Vagina (tissue), 2 donors: ENCODE results near the gene PTGR1.

Source experiments
- POLR2A ChIP-seq, 2 donors: fragments of 450-650 bp; IDR thresholded peaks; one replicate each; pipeline ENCODE4 v1.6.1; 2017; ENCODE audit warnings: antibody characterized with exemption in 2 of 2, mild to moderate bottlenecking in 2 of 2, moderate library complexity in 2 of 2
- POLR2AphosphoS5 ChIP-seq, 2 donors: sonication (generic); formaldehyde crosslinking; IDR thresholded peaks; one replicate each; pipeline ENCODE4 v1.9.0; 2017; ENCODE audit warnings: antibody characterized with exemption in 2 of 2, mild to moderate bottlenecking in 2 of 2, low read depth in 1 of 2; ENCODE audit not compliant: insufficient read depth in 1 of 2
- TF ChIP-seq, protein P1 (sequence below), 3 experiments: fragments of 450-650 bp in 2 of 3; fragments of 200-600 bp in 1 of 3; sonication (generic) in 1 of 3; IDR thresholded peaks; one replicate each; pipeline ENCODE4 v1.5.1; 2017 to 2019; ENCODE audit warnings: antibody characterized with exemption in 3 of 3, mild to moderate bottlenecking in 2 of 3, moderate library complexity in 2 of 3

DNA sequence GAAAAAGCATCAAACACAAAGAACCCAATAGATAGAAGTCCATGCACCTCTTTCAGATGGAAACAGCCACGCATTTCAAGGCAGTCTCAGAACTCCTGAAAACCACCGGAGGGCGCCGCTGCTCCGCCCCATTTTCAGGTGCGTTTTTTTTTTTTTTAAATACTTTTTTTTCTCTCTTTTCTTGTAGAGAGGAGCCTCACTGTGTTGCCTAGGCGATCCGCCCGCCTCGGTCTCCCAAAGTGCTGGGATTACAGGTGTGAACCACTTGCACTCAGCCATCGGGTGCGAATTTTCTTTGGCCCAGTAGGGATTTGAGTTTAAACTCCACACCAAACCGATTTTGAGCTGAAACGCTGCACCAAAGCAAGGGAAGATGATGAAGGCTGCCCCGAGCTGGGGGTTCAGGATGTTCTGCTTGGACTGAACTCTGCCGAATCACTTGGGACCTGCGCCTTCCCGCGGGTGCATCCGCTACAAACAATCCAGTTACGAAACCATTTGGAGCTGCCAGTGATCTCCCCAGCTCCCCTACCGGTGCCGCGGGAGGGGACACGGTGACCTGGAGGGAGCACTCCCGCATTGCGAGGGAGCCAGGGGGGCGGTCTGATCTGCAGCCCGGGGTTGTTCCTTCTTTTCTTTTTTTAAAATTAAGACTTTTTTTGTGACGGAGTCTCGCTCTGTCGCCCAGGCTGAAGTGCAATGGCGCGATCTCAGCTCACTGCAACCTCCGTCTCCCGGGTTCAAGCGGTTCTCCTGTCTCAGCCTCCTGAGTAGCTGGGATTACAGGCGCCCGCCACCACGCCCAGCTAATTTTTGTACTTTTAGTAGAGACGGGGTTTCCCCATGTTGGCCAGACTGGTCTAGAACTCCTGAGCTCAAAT, 1.4 kb downstream of the PTGR1 start:
- TF ChIP-seq, protein P1, sequence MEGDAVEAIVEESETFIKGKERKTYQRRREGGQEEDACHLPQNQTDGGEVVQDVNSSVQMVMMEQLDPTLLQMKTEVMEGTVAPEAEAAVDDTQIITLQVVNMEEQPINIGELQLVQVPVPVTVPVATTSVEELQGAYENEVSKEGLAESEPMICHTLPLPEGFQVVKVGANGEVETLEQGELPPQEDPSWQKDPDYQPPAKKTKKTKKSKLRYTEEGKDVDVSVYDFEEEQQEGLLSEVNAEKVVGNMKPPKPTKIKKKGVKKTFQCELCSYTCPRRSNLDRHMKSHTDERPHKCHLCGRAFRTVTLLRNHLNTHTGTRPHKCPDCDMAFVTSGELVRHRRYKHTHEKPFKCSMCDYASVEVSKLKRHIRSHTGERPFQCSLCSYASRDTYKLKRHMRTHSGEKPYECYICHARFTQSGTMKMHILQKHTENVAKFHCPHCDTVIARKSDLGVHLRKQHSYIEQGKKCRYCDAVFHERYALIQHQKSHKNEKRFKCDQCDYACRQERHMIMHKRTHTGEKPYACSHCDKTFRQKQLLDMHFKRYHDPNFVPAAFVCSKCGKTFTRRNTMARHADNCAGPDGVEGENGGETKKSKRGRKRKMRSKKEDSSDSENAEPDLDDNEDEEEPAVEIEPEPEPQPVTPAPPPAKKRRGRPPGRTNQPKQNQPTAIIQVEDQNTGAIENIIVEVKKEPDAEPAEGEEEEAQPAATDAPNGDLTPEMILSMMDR (IDR thresholded peaks at IDR 0.05): peak; percentile 26 to 80 (median 28)
- peak in 1 of 2 donors; percentile 75 for TF ChIP-seq POLR2AphosphoS5 (IDR thresholded peaks at IDR 0.05; ENCODE audit: insufficient read depth in 1 of 2, low read depth in 1 of 2)
- TF ChIP-seq POLR2A (IDR thresholded peaks at IDR 0.05): no peak
